HCT116 (cell line): ENCODE measurements around the gene PRR14. TPM values are rescaled to one million over a fixed set of nuclear protein-coding genes. Genes with fewer than 3 reads are reported as not detected.
A peak's percentile ranks its signal among the peaks of the same experiment; 100 is the strongest.

Experiments used
- ATAC-seq: fragments of 200-7000 bp; cut with Tn5 transposase; 2 replicates; pipeline ENCODE4 v1.9.1; 2020; ENCODE audit warnings: mild to moderate bottlenecking, moderate library complexity
- BruUV-seq: library from RNA; stranded (reverse); fragments of 400-500 nt; replicated peaks from 2 replicates; lab custom pipeline; 2021; lab: Mats Ljungman, UMichigan
- CTCF ChIA-PET: fragments of 300-600 bp; sonication (Branson Sonifier 250); formaldehyde crosslinking; loops from one replicate; lab custom pipeline; 2021; ENCODE audit warnings: antibody characterized with exemption; lab: Charles Lee
- POLR2A ChIA-PET: fragments of 300-600, 350-600 bp; sonication (Branson Sonifier 250); formaldehyde crosslinking; loops from one replicate; lab custom pipeline; 2021; ENCODE audit warnings: antibody characterized with exemption; lab: Charles Lee
- RAD21 ChIA-PET, 2 experiments: fragments of 300-600 bp; sonication (Branson Sonifier 250); formaldehyde crosslinking; loops; one replicate each; lab custom pipeline; 2023; ENCODE audit warnings: low total read pairs in 2 of 2; ENCODE audit not compliant: uncharacterized antibody in 2 of 2, unreplicated experiment in 2 of 2, low non-redundant PET in 1 of 2; lab: Charles Lee
- DNase-seq: peaks from one replicate; pipeline ENCODE4 v3.0.0-alpha.2; 2010; ENCODE audit warnings: low read depth, low spot score
- H2AFZ ChIP-seq: fragments of 200-600 bp; shearing (Covaris generic), sonication (generic); 2 replicates; pipeline ENCODE4 v1.6.1; 2017; ENCODE audit warnings: low read depth, mixed run types, mixed read lengths, antibody characterized with exemption, low read length; ENCODE audit not compliant: poor library complexity, severe bottlenecking
- H3K27ac ChIP-seq: 2 replicates; pipeline ENCODE4 v1.5.1; 2012; ENCODE audit warnings: low read depth, low read length
- H3K27me3 ChIP-seq: fragments of 200-600 bp; sonication (generic); 2 replicates; pipeline ENCODE4 v1.6.1; 2016; ENCODE audit warnings: mixed run types, low read length, mixed read lengths; ENCODE audit not compliant: insufficient read depth
- H3K36me3 ChIP-seq, 2 experiments: fragments of 200-500 bp in 1 of 2; fragments of 200-600 bp in 1 of 2; sonication (Bioruptor generic) in 1 of 2; sonication (generic) in 1 of 2; 2 replicates each; pipeline versions ENCODE4 v1.5.1 to v1.6.1; 2014 to 2016; ENCODE audit warnings: low read length in 2 of 2, inconsistent platforms in 1 of 2, mixed read lengths in 1 of 2, mixed run types in 1 of 2; ENCODE audit not compliant: insufficient read depth in 2 of 2, control insufficient read depth in 1 of 2
- H3K4me1 ChIP-seq, 2 experiments: fragments of 200-600 bp in 1 of 2; sonication (generic) in 1 of 2; 2 replicates each; pipeline versions ENCODE4 v1.5.1 to v1.6.1; 2012 to 2017; ENCODE audit warnings: low read length in 2 of 2, inconsistent platforms in 1 of 2, mild to moderate bottlenecking in 1 of 2, mixed read lengths in 1 of 2, mixed run types in 1 of 2, moderate library complexity in 1 of 2; ENCODE audit not compliant: insufficient read depth in 2 of 2, control insufficient read depth in 1 of 2
- H3K4me2 ChIP-seq: fragments of 200-600 bp; sonication (generic); 2 replicates; pipeline ENCODE4 v1.6.1; 2017; ENCODE audit warnings: mixed run types, low read length, mixed read lengths
- H3K4me3 ChIP-seq, 2 experiments: fragments of 200-600 bp in 1 of 2; sonication (generic) in 1 of 2; replicated peaks in 1 of 2; 2 replicates each; pipeline ENCODE4 v1.5.1; 2011 to 2016; ENCODE audit warnings: low read length in 2 of 2, control low read depth in 1 of 2, low read depth in 1 of 2, mild to moderate bottlenecking in 1 of 2, mixed read lengths in 1 of 2, mixed run types in 1 of 2
- H3K79me2 ChIP-seq: fragments of 200-600 bp; sonication (generic); 2 replicates; pipeline ENCODE4 v1.6.1; 2017; ENCODE audit warnings: mild to moderate bottlenecking, mixed run types, low read length, moderate library complexity, mixed read lengths; ENCODE audit not compliant: insufficient read depth
- H3K9ac ChIP-seq: fragments of 200-600 bp; sonication (generic); 2 replicates; pipeline ENCODE4 v1.6.1; 2016; ENCODE audit warnings: low read length, mixed read lengths
- H3K9me2 ChIP-seq: fragments of 200-600 bp; sonication (generic), shearing (Covaris generic); 2 replicates; pipeline ENCODE4 v1.6.1; 2017; ENCODE audit warnings: mixed run types, mild to moderate bottlenecking, moderate library complexity; ENCODE audit not compliant: insufficient read depth
- H3K9me3 ChIP-seq, 2 experiments: fragments of 200-500 bp in 1 of 2; fragments of 200-600 bp in 1 of 2; sonication (Bioruptor generic) in 1 of 2; sonication (generic) in 1 of 2; 2 replicates each; pipeline ENCODE4 v1.6.1; 2014 to 2017; ENCODE audit warnings: low read length in 2 of 2, mixed read lengths in 2 of 2, inconsistent platforms in 1 of 2, low read depth in 1 of 2, mild to moderate bottlenecking in 1 of 2, mixed run types in 1 of 2, moderate library complexity in 1 of 2; ENCODE audit not compliant: control insufficient read depth in 1 of 2, insufficient read depth in 1 of 2
- H4K20me1 ChIP-seq: fragments of 200-600 bp; sonication (generic), shearing (Covaris generic); 2 replicates; pipeline ENCODE4 v1.6.1; 2017; ENCODE audit warnings: mixed run types, mild to moderate bottlenecking, moderate library complexity; ENCODE audit not compliant: insufficient read depth
- CBX3 ChIP-seq: IDR thresholded peaks from 2 replicates; pipeline ENCODE4 v1.6.1; 2012; ENCODE audit warnings: low read depth
- CEBPB ChIP-seq: IDR thresholded peaks from 2 replicates; pipeline ENCODE4 v1.6.1; 2012; ENCODE audit warnings: low read depth
- EGR1 ChIP-seq: IDR thresholded peaks from 2 replicates; pipeline ENCODE4 v1.6.1; 2012; ENCODE audit warnings: low read depth
- ELF1 ChIP-seq: IDR thresholded peaks from 2 replicates; pipeline ENCODE4 v1.6.1; 2012; ENCODE audit warnings: low read depth, borderline replicate concordance
- EZH2 ChIP-seq: fragments of 200-600 bp; sonication (generic); IDR thresholded peaks from 2 replicates; pipeline ENCODE4 v1.6.1; 2017; ENCODE audit warnings: antibody characterized with exemption, mixed run types
- EZH2phosphoT487 ChIP-seq: fragments of 200-600 bp; IDR thresholded peaks from 2 replicates; pipeline ENCODE4 v1.6.1; 2018; ENCODE audit warnings: antibody characterized with exemption, borderline replicate concordance
- JUND ChIP-seq: IDR thresholded peaks from 2 replicates; pipeline ENCODE4 v1.6.1; 2012
- POLR2AphosphoS5 ChIP-seq: IDR thresholded peaks from 2 replicates; pipeline ENCODE4 v1.6.1; 2011; ENCODE audit warnings: mild to moderate bottlenecking, low read depth, low read length, moderate library complexity
- SIN3A ChIP-seq: IDR thresholded peaks from 2 replicates; pipeline ENCODE4 v1.6.1; 2012; ENCODE audit warnings: low read depth
- SP1 ChIP-seq: IDR thresholded peaks from 2 replicates; pipeline ENCODE4 v1.6.1; 2012; ENCODE audit warnings: low read depth
- SRF ChIP-seq: IDR thresholded peaks from 2 replicates; pipeline ENCODE4 v1.6.1; 2012; ENCODE audit warnings: low read depth
- ZFX ChIP-seq: fragments of 450-650 bp; IDR thresholded peaks from 2 replicates; pipeline ENCODE4 v1.6.1; 2017
- intact Hi-C: fragments of 100-400 bp; cut with micrococcal nuclease; formaldehyde crosslinking; loops from 2 replicates; pipeline ENCODE4 v1.10.0; 2022
- total RNA-seq: library from RNA; stranded (reverse); gene quantifications from one replicate; pipeline ENCODE4 v1.2.1, GENCODE V29; 2021; ENCODE audit not compliant: unreplicated experiment
- TF ChIP-seq, protein P1 (sequence below): IDR thresholded peaks from 2 replicates; pipeline ENCODE4 v1.6.1; 2011; ENCODE audit warnings: mild to moderate bottlenecking, low read length, moderate library complexity; ENCODE audit not compliant: insufficient replicate concordance; ENCODE audit errors: extremely low read depth
- TF ChIP-seq, protein P2 (sequence below): IDR thresholded peaks from 2 replicates; pipeline ENCODE4 v1.6.1; 2012
- TF ChIP-seq, protein P3 (sequence below): IDR thresholded peaks from 2 replicates; pipeline ENCODE4 v1.6.1; 2012
- TF ChIP-seq, protein P4 (sequence below): IDR thresholded peaks from 2 replicates; pipeline ENCODE4 v1.6.1; 2012; ENCODE audit warnings: low read depth

Gene PRR14
- total RNA-seq, 1 experiment from 2014 or later, result 56.2 TPM

DNA sequence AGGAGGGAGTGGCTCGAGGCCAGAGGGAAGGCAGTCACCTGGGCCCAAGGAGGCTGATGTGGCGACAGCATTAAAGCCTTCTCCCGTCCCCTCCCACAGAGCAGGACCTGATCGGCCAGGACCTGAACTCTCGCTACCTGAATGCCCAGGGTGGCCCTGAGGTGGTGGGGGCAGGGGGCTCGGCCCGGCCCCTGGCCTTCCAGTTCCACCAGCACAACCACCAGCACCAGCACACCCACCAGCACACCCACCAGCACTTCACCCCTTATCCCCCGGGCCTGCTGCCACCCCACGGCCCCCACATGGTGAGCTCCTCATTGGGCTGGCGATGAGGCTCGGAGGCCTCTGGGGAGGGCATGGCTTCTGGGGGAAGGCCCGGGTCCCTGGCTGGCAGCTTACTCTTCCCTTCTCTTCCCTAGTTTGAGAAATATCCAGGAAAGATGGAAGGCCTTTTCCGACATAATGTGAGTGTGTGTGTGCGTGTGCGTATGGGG is 13.9 kb downstream of the PRR14 start (continued):
- TF ChIP-seq, protein P1, sequence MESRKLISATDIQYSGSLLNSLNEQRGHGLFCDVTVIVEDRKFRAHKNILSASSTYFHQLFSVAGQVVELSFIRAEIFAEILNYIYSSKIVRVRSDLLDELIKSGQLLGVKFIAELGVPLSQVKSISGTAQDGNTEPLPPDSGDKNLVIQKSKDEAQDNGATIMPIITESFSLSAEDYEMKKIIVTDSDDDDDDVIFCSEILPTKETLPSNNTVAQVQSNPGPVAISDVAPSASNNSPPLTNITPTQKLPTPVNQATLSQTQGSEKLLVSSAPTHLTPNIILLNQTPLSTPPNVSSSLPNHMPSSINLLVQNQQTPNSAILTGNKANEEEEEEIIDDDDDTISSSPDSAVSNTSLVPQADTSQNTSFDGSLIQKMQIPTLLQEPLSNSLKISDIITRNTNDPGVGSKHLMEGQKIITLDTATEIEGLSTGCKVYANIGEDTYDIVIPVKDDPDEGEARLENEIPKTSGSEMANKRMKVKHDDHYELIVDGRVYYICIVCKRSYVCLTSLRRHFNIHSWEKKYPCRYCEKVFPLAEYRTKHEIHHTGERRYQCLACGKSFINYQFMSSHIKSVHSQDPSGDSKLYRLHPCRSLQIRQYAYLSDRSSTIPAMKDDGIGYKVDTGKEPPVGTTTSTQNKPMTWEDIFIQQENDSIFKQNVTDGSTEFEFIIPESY, result no peak
- TF ChIP-seq ELF1 (no peak), ZFX (no peak), CEBPB (no peak), EZH2 (no peak), POLR2AphosphoS5 (no peak), JUND (no peak)
- TF ChIP-seq, protein P2, sequence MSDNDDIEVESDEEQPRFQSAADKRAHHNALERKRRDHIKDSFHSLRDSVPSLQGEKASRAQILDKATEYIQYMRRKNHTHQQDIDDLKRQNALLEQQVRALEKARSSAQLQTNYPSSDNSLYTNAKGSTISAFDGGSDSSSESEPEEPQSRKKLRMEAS, result no peak
- TF ChIP-seq, protein P3, sequence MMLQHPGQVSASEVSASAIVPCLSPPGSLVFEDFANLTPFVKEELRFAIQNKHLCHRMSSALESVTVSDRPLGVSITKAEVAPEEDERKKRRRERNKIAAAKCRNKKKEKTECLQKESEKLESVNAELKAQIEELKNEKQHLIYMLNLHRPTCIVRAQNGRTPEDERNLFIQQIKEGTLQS, result no peak

DNA sequence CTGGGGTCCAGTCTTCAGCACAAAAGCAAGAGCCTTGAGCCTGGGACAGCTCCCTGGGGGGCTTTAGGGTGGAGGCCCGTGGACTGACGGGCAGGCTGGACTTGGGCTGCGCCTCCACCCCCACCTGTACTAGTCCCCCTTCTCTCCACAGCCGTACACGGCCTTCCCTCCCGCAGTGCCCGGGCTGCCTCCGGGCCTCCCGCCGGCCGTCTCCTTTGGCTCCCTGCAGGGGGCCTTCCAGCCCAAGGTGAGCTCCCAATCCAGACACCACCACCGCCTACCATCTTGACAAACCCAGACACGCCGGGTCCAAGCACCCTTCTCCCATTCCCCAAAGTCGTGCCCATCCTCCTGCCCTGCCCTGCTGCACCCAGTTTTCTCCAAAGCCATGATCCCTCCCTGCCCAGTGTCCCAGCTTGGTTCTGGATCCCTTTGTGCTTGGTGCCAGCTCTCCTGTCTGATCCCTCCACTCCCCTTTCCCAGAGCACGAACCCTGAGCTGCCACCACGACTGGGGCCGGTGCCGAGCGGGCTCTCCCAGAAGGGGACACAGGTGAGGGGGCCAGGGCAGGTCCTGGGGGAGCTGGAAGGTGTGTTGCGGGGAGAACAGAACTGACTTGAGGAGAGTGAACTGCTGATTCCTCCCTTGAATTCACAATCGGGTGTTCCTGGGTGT is 14.5 kb downstream of the PRR14 start:
- no peaks in the 10 kb centered on the region for H4K20me1 ChIP-seq
- no TSS peak for BruUV-seq
- H3K27me3 ChIP-seq, result no peaks in the 10 kb centered on the region
- DNase-seq, result no peak
- H2AFZ ChIP-seq, result no peak overlapping the region
- intact Hi-C loops, result no loop called here
- H3K27ac ChIP-seq, result peak overlapping the region; percentile 5; the same call in 1 of the 2 replicates
- peaks cover 35% of the 10 kb centered on the region for H3K79me2 ChIP-seq
- no peak overlapping the region for H3K4me2 ChIP-seq
- no peaks in the 10 kb centered on the region for H3K9me3 ChIP-seq
- ChIA-PET POLR2A (no interaction called here), RAD21 (no interaction called here), CTCF (interaction anchor here (1.1 kb wide), 1 partner anchor 29 kb away, joined by 3 read pairs; no protein-coding TSS in a partner anchor)
- H3K36me3 ChIP-seq, result peaks cover 34 to 35% of the 10 kb centered on the region in 2 experiments
- no peak overlapping the region for H3K9ac ChIP-seq
- TF ChIP-seq EZH2 (no peak), EGR1 (no peak), SRF (no peak), EZH2phosphoT487 (no peak), CBX3 (no peak), SP1 (no peak), SIN3A (no peak)
- TF ChIP-seq, protein P1, result no peak
- TF ChIP-seq, protein P3, result no peak
- TF ChIP-seq, protein P4, sequence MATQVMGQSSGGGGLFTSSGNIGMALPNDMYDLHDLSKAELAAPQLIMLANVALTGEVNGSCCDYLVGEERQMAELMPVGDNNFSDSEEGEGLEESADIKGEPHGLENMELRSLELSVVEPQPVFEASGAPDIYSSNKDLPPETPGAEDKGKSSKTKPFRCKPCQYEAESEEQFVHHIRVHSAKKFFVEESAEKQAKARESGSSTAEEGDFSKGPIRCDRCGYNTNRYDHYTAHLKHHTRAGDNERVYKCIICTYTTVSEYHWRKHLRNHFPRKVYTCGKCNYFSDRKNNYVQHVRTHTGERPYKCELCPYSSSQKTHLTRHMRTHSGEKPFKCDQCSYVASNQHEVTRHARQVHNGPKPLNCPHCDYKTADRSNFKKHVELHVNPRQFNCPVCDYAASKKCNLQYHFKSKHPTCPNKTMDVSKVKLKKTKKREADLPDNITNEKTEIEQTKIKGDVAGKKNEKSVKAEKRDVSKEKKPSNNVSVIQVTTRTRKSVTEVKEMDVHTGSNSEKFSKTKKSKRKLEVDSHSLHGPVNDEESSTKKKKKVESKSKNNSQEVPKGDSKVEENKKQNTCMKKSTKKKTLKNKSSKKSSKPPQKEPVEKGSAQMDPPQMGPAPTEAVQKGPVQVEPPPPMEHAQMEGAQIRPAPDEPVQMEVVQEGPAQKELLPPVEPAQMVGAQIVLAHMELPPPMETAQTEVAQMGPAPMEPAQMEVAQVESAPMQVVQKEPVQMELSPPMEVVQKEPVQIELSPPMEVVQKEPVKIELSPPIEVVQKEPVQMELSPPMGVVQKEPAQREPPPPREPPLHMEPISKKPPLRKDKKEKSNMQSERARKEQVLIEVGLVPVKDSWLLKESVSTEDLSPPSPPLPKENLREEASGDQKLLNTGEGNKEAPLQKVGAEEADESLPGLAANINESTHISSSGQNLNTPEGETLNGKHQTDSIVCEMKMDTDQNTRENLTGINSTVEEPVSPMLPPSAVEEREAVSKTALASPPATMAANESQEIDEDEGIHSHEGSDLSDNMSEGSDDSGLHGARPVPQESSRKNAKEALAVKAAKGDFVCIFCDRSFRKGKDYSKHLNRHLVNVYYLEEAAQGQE, result no peak
- H3K9me2 ChIP-seq, result no peaks in the 10 kb centered on the region
- H3K4me1 ChIP-seq, result peaks cover 9 to 10% of the 10 kb centered on the region in 2 experiments
- peak; percentile 32; the same call in 1 of the 2 replicates for ATAC-seq
- no peak overlapping the region for H3K4me3 ChIP-seq
